Fibroblast of the aortic adventitia (primary cell): ENCODE measurements around the gene PGLYRP2. TPM values are rescaled to one million over a fixed set of nuclear protein-coding genes. Genes with fewer than 3 reads are reported as not detected.
A peak's percentile ranks its signal among the peaks of the same experiment; 100 is the strongest.

Experiments
- DNase-seq: peaks from one replicate; pipeline ENCODE4 v3.0.0-alpha.2; 2010; ENCODE audit warnings: low read depth
- H3K4me3 ChIP-seq: 2 replicates; pipeline ENCODE4 v1.5.1; 2011; ENCODE audit warnings: low read depth, mild to moderate bottlenecking, control low read depth, low read length, moderate library complexity
- total RNA-seq: library from RNA; depleted of rRNA; stranded (reverse); fragments of >200 nt; gene quantifications from 2 replicates; pipeline ENCODE4 v1.2.3, GENCODE V29; 2012; ENCODE audit warnings: low replicate concordance
- TF ChIP-seq, protein P1 (sequence below): IDR thresholded peaks from 2 replicates; pipeline ENCODE4 v1.5.1; 2011; ENCODE audit warnings: mild to moderate bottlenecking, low read length, control low read depth, inconsistent platforms; ENCODE audit not compliant: insufficient read depth

PGLYRP2 gene
- total RNA-seq, 1 donor = not detected

DNA sequence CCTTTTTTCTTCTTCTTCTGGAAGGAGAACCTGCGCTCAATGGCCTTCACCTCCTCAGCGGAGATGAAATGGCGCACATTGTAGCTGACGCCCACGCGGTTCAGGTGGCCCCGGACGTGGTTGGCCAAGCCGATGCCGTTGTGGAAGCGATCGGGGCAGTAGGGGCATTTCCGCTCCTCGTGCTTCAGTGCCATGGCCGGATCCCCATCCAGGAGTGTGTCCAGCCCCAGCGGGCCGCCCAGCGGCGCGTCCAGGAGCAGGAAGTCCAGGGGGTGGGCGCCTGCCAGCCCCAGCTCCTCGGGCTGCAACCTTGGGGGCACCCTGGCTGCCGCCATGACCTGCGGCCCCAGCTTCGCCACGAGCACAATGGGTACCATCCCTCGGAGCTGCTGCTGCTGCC, 40.7 kb downstream of the PGLYRP2 start:
- TF ChIP-seq, protein P1, sequence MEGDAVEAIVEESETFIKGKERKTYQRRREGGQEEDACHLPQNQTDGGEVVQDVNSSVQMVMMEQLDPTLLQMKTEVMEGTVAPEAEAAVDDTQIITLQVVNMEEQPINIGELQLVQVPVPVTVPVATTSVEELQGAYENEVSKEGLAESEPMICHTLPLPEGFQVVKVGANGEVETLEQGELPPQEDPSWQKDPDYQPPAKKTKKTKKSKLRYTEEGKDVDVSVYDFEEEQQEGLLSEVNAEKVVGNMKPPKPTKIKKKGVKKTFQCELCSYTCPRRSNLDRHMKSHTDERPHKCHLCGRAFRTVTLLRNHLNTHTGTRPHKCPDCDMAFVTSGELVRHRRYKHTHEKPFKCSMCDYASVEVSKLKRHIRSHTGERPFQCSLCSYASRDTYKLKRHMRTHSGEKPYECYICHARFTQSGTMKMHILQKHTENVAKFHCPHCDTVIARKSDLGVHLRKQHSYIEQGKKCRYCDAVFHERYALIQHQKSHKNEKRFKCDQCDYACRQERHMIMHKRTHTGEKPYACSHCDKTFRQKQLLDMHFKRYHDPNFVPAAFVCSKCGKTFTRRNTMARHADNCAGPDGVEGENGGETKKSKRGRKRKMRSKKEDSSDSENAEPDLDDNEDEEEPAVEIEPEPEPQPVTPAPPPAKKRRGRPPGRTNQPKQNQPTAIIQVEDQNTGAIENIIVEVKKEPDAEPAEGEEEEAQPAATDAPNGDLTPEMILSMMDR = no peak
- no peak overlapping the region for H3K4me3 ChIP-seq
- DNase-seq = no peak

DNA sequence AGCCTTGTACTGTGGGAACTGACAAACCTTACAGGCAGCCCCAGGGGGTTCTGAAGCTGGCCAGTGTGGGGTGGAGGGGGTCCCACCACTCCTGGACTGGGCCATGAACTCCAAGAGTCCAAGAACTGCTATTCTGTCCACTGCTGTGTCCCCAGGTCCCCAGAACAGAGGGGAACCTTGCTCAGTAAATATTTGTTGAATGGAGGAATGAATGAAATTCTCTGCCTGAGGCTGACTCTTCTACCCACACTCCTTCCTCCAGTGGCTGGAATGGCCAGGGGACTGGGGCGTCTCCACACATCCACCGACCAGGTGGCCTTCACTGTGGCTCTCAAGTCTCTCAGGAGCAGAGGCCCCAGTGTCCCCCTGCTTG, 41.2 kb downstream of the PGLYRP2 start:
- H3K4me3 ChIP-seq = no peak overlapping the region

DNA sequence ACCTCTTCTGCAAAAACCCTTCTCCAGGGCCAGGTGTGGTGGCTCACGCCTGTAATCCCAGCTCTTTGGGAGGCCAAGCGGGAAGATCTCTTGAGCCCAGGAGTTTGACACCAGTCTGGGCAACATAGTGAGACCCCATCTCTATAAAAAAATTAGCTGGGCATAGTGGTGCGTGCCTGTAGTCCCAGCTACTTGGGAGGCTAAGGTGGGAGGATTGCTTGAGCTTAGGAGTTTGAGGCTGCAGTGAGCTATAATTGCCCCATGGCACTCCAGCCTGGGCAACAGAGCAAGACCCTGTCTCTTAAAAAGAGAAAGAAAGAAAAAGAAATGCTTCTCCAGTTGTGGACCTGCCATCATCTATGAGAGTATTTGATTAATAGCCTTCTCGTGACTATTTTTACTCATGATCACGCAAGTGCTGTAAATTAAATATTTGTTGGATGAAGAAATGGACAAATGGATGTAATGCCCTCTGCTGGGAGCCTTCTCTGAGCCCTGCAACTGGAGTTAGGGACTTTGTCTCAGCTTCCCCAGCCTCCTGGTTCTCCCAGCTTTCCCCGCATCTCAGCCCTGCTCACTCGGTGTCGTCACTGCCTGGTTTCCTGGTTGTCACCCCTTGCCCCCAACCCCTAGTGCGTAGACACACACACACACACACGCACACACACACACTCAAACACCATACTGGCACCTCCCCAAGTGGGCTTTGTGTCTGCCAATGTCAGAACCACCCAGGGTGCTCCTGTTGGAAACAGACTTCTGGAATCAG, 41.8 kb downstream of the PGLYRP2 start:
- TF ChIP-seq, protein P1 = peak; percentile 64
- peak; percentile 88 for DNase-seq
- no peak overlapping the region for H3K4me3 ChIP-seq

More for the DNA sequence above, 41.2 kb downstream of the PGLYRP2 start:
- DNase-seq = no peak
- TF ChIP-seq, protein P1 = no peak

DNA sequence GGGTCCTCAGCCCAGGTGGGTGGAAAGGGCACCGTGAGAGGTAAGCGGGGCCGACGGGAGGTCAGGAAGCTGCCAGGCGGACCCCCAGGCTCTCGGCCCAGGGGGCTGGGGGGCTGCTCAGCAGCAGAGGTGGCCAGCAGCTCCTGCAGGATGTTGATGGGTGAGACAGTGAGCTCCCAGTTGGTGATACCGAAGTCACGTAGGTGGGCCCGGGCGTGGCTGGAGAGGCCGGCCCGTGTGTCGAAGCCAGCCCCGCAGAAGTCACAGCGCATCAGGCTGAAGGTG, 42.5 kb downstream of the PGLYRP2 start:
- TF ChIP-seq, protein P1 = no peak
- DNase-seq = no peak
- H3K4me3 ChIP-seq = no peak overlapping the region

DNA sequence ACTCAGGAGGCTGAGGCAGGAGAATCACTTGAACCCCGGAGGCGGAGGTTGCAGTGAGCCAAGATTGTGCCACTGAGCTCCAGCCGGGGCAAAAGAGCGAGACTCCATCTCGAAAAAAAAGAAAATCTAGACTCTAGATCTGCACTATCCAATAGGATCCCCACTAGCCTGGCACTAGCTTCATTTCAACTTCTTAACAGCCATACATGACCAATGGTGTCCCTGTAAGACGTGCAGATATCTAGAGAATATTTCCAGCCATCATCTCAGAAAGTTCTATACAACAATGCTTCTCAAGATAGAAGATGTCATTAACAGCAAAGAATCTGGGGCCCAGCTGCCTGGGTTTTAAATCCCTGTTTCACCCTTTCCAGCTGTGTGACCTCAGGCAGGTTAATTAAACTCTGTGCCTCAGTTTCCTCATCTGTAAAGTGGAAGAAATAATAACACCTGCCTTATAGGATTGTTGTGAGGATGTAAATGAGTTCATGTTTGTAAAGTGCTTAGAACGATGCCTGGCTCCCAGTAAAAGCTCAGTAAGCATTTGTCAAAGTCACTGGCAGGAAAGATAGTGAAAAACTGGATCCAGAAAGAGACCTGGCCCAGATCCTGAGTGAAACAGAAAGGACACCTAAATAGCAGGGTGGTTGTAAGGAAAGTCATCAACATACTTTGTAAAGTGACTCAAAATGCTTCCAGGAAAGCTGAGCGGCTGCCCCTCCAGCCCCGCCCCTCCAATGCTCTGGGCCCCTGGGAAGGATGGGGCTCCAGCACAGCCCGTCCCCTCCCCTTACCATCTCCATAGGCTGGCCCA, 43.1 kb downstream of the PGLYRP2 start:
- H3K4me3 ChIP-seq = no peak overlapping the region
- TF ChIP-seq, protein P1 = no peak
- peak; percentile 71 for DNase-seq

DNA sequence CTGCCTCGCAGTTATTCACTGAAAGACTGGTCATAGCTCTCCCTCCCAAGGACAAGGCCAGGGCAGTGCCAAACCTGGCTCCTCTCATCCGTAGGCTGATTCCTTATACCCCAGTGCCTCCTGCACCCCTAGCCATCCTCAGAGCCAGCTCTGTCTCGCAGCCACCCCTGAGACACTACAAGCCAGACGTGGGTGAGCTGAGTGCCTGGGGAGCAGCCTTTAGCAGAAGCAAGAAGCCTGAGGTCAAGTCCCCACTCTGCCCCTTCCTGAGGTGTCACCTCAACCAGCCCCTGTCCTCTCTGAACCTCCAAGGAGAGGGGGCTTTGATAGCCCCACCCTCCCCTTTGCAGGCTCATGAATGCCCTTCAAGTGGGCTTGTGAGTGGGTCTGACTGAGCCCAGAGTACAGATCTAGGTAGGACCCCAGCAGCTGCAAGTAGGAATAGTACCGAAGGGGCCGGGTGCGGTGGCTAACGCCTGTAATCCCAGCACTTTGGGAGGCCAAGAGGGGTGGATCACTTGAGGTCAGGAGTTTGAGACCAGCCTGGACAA, 45.7 kb downstream of the PGLYRP2 start:
- peak overlapping the region; percentile 70 for H3K4me3 ChIP-seq
- DNase-seq = no peak
- TF ChIP-seq, protein P1 = no peak
